Sigmoid colon (tissue), 7 donors: ENCODE data around the gene DAPK2. TPM values are rescaled to one million over a fixed set of nuclear protein-coding genes. Genes with fewer than 3 reads are reported as not detected.

ENCODE experiments used
- DNase-seq: peaks from one replicate; pipeline ENCODE4 v3.0.0-alpha.2; 2019
- H3K27ac ChIP-seq, 4 donors: fragments of 200-600 bp; sonication (generic); one replicate each; pipeline ENCODE4 v1.5.1; 2016 to 2019; ENCODE audit warnings: mild to moderate bottlenecking in 1 of 4
- H3K27me3 ChIP-seq, 3 donors: fragments of 200-600 bp; sonication (generic); one replicate each; pipeline ENCODE4 v1.5.1; 2019; ENCODE audit warnings: mild to moderate bottlenecking in 1 of 3
- H3K36me3 ChIP-seq, 4 donors: fragments of 200-600 bp; sonication (generic); one replicate each; pipeline ENCODE4 v1.5.1; 2016 to 2019
- H3K4me1 ChIP-seq, 4 donors: fragments of 200-600 bp; sonication (generic); one replicate each; pipeline ENCODE4 v1.5.1; 2017 to 2019
- H3K4me3 ChIP-seq, 4 donors: fragments of 200-600 bp; sonication (generic); one replicate each; pipeline ENCODE4 v1.5.1; 2017 to 2019; ENCODE audit warnings: mild to moderate bottlenecking in 2 of 4, moderate library complexity in 1 of 4
- H3K9me3 ChIP-seq, 4 donors: fragments of 200-600 bp in 3 of 4; sonication (generic) in 3 of 4; one replicate each; pipeline versions ENCODE4 v1.5.1 to v1.6.1; 2013 to 2019
- EP300 ChIP-seq, 4 donors: sonication (generic); formaldehyde crosslinking; IDR thresholded peaks; one replicate each; pipeline ENCODE4 v1.6.1; 2017; ENCODE audit warnings: antibody characterized with exemption in 4 of 4
- POLR2A ChIP-seq, 2 donors: fragments of 450-650 bp; IDR thresholded peaks; one replicate each; pipeline ENCODE4 v1.6.1; 2016; ENCODE audit warnings: antibody characterized with exemption in 2 of 2, mild to moderate bottlenecking in 2 of 2, moderate library complexity in 2 of 2
- POLR2AphosphoS5 ChIP-seq, 4 donors: sonication (generic); formaldehyde crosslinking; IDR thresholded peaks; one replicate each; pipeline ENCODE4 v1.6.1; 2017; ENCODE audit warnings: antibody characterized with exemption in 4 of 4
- WGBS, 2 donors: extraction: QIAGEN DNeasy Blood & Tissue Kit; methylation state at CpG; one replicate each; pipeline ENCODE4 v1.1.7; 2013; 5-methylcytosine and 5-hydroxymethylcytosine counted together
- intact Hi-C: fragments of 100-400 bp; cut with DNase I; formaldehyde crosslinking; loops from one replicate; pipeline ENCODE4 v1.15.1; 2023
- polyA plus RNA-seq, 3 donors: library from polyadenylated mRNA; stranded (reverse); fragments of 200-250 nt; gene quantifications; one replicate each; pipeline ENCODE4 v1.2.3, GENCODE V29; 2013
- total RNA-seq, 4 donors: library from RNA; depleted of rRNA; stranded (reverse); fragments of >200 nt; gene quantifications; one replicate each; pipeline ENCODE4 v1.1.0, GENCODE V29; 2016
- TF ChIP-seq, protein P1 (sequence below), 4 experiments: fragments of 450-650 bp in 3 of 4; fragments of 200-600 bp in 1 of 4; IDR thresholded peaks; one replicate each; pipeline ENCODE4 v1.5.1; 2016 to 2019; ENCODE audit warnings: antibody characterized with exemption in 4 of 4, mild to moderate bottlenecking in 3 of 4, moderate library complexity in 2 of 4
- donor health status: healthy with polysubstance abuse.
- donor health status: Bipolar disorder and iron deficiency.
- donor health status: healthy.

The DAPK2 gene
- total and polyA plus RNA-seq, 7 donors, result 2.1 to 27.7 (median 5.5) TPM

DNA sequence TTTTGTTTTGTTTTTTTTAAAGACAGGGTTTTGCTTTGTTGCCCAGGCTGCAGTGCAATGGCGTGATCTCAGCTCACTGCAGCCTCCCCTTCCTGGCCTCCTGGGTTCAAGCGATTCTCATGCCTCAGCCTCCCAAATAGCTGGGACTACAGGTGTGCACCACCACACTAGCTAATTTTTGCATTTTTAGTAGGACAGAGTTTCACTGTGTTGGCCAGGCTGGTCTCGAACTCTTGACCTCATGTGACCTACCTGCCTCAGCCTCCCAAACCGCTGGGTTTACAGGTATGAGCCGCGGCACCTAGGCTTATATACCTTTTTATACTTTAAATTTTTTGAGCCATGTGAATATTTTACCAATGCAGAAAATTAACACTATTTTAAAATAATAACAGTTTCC, 155.7 kb downstream of the DAPK2 start:
- Histone ChIP-seq H3K4me3 (no peak overlapping the region), H3K36me3 (no peaks in the 10 kb centered on the region), H3K4me1 (no peaks in the 10 kb centered on the region), H3K27me3 (no peaks in the 10 kb centered on the region), H3K9me3 (no peaks in the 10 kb centered on the region), H3K27ac (no peak overlapping the region)
- WGBS, 2 donors, result 87 to 91% methylated on average over 6 of the region's 6 CpGs
- no peak for TF ChIP-seq POLR2AphosphoS5 (IDR thresholded peaks at IDR 0.05)
- TF ChIP-seq, protein P1, sequence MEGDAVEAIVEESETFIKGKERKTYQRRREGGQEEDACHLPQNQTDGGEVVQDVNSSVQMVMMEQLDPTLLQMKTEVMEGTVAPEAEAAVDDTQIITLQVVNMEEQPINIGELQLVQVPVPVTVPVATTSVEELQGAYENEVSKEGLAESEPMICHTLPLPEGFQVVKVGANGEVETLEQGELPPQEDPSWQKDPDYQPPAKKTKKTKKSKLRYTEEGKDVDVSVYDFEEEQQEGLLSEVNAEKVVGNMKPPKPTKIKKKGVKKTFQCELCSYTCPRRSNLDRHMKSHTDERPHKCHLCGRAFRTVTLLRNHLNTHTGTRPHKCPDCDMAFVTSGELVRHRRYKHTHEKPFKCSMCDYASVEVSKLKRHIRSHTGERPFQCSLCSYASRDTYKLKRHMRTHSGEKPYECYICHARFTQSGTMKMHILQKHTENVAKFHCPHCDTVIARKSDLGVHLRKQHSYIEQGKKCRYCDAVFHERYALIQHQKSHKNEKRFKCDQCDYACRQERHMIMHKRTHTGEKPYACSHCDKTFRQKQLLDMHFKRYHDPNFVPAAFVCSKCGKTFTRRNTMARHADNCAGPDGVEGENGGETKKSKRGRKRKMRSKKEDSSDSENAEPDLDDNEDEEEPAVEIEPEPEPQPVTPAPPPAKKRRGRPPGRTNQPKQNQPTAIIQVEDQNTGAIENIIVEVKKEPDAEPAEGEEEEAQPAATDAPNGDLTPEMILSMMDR (IDR thresholded peaks at IDR 0.05), result no peak
- DNase-seq, result no peak
- intact Hi-C loops, result loop anchor here (1.0 to 10.0 kb wide), 3 partner anchors 58 to 174 kb away; partner anchors contain the start of gene HERC1

GRCh38 chr15:63889831-63890230, 156.5 kb downstream of the DAPK2 start:
- Histone ChIP-seq H3K27me3 (no peaks in the 10 kb centered on the region), H3K9me3 (no peaks in the 10 kb centered on the region), H3K4me3 (no peak overlapping the region), H3K36me3 (no peaks in the 10 kb centered on the region), H3K27ac (no peak overlapping the region), H3K4me1 (no peaks in the 10 kb centered on the region)
- no peak for DNase-seq
- 87 to 90% methylated on average over 5 of the region's 5 CpGs for WGBS, 2 donors
- intact Hi-C loops, result loop anchor here (5.0 to 10.0 kb wide), 2 partner anchors 58 to 175 kb away; partner anchors contain the start of gene HERC1
- TF ChIP-seq POLR2A (IDR thresholded peaks at IDR 0.05) (no peak), POLR2AphosphoS5 (IDR thresholded peaks at IDR 0.05) (no peak), EP300 (IDR thresholded peaks at IDR 0.05) (no peak)
- TF ChIP-seq, protein P1 (IDR thresholded peaks at IDR 0.05), result no peak

GRCh38 chr15:63888823-63889222, 157.5 kb downstream of the DAPK2 start:
- WGBS, 2 donors, result 73 to 80% methylated on average over 3 of the region's 3 CpGs
- no peaks in the 10 kb centered on the region for H3K4me1 ChIP-seq
- H3K9me3 ChIP-seq, result no peaks in the 10 kb centered on the region
- H3K27ac ChIP-seq, result no peak overlapping the region
- DNase-seq, result no peak
- intact Hi-C loops, result no loop called here
- H3K27me3 ChIP-seq, result no peaks in the 10 kb centered on the region
- H3K4me3 ChIP-seq, result no peak overlapping the region
- H3K36me3 ChIP-seq, result no peaks in the 10 kb centered on the region
- TF ChIP-seq POLR2AphosphoS5 (IDR thresholded peaks at IDR 0.05) (no peak), EP300 (IDR thresholded peaks at IDR 0.05) (no peak), POLR2A (IDR thresholded peaks at IDR 0.05) (no peak)
- TF ChIP-seq, protein P1 (IDR thresholded peaks at IDR 0.05), result no peak

- TF ChIP-seq EP300 (IDR thresholded peaks at IDR 0.05) (no peak), POLR2A (IDR thresholded peaks at IDR 0.05) (no peak), POLR2AphosphoS5 (IDR thresholded peaks at IDR 0.05) (no peak)
- TF ChIP-seq, protein P1 (IDR thresholded peaks at IDR 0.05), result no peak
- H3K4me1 ChIP-seq, result no peaks in the 10 kb centered on the region
- 73 to 82% methylated on average over 1 of the region's 1 CpG for WGBS, 2 donors
- intact Hi-C loops, result no loop called here
- no peaks in the 10 kb centered on the region for H3K27me3 ChIP-seq
- H3K4me3 ChIP-seq, result no peak overlapping the region
- H3K36me3 ChIP-seq, result no peaks in the 10 kb centered on the region
- no peak for DNase-seq
- no peaks in the 10 kb centered on the region for H3K9me3 ChIP-seq
- no peak overlapping the region for H3K27ac ChIP-seq
These were observed 158.1 kb downstream of the DAPK2 start for GRCh38 chr15:63888146-63888545.

- WGBS, 2 donors, result 50 to 73% methylated on average over 6 of the region's 6 CpGs
- TF ChIP-seq, protein P1 (IDR thresholded peaks at IDR 0.05), result no peak
- no peak for TF ChIP-seq EP300 (IDR thresholded peaks at IDR 0.05)
- no peak for TF ChIP-seq POLR2AphosphoS5 (IDR thresholded peaks at IDR 0.05)
- TF ChIP-seq POLR2A (IDR thresholded peaks at IDR 0.05), result no peak
- no peaks in the 10 kb centered on the region for H3K4me1 ChIP-seq
- intact Hi-C loops, result no loop called here
- H3K27me3 ChIP-seq, result no peaks in the 10 kb centered on the region
- H3K4me3 ChIP-seq, result no peak overlapping the region
- no peak overlapping the region for H3K27ac ChIP-seq
- no peaks in the 10 kb centered on the region for H3K9me3 ChIP-seq
- no peak for DNase-seq
- no peaks in the 10 kb centered on the region for H3K36me3 ChIP-seq
These were observed 158.7 kb downstream of the DAPK2 start for GRCh38 chr15:63887630-63888029.
